HCT116 (cell line): ENCODE data around the gene BZW2. TPM values are rescaled to one million over a fixed set of nuclear protein-coding genes. Genes with fewer than 3 reads are reported as not detected.

Experiments used
- ATAC-seq: fragments of 200-7000 bp; cut with Tn5 transposase; 2 replicates; pipeline ENCODE4 v1.9.1; 2020; ENCODE audit warnings: mild to moderate bottlenecking, moderate library complexity
- BruUV-seq: library from RNA; stranded (reverse); fragments of 400-500 nt; replicated peaks from 2 replicates; lab custom pipeline; 2021; lab: Mats Ljungman, UMichigan
- CTCF ChIA-PET: fragments of 300-600 bp; sonication (Branson Sonifier 250); formaldehyde crosslinking; loops from one replicate; lab custom pipeline; 2021; ENCODE audit warnings: antibody characterized with exemption; lab: Charles Lee
- POLR2A ChIA-PET: fragments of 300-600, 350-600 bp; sonication (Branson Sonifier 250); formaldehyde crosslinking; loops from one replicate; lab custom pipeline; 2021; ENCODE audit warnings: antibody characterized with exemption; lab: Charles Lee
- RAD21 ChIA-PET, 2 experiments: fragments of 300-600 bp; sonication (Branson Sonifier 250); formaldehyde crosslinking; loops; one replicate each; lab custom pipeline; 2023; ENCODE audit warnings: low total read pairs in 2 of 2; ENCODE audit not compliant: uncharacterized antibody in 2 of 2, unreplicated experiment in 2 of 2, low non-redundant PET in 1 of 2; lab: Charles Lee
- DNase-seq: peaks from one replicate; pipeline ENCODE4 v3.0.0-alpha.2; 2010; ENCODE audit warnings: low read depth, low spot score
- H2AFZ ChIP-seq: fragments of 200-600 bp; shearing (Covaris generic), sonication (generic); 2 replicates; pipeline ENCODE4 v1.6.1; 2017; ENCODE audit warnings: low read depth, mixed run types, mixed read lengths, antibody characterized with exemption, low read length; ENCODE audit not compliant: poor library complexity, severe bottlenecking
- H3K27ac ChIP-seq: 2 replicates; pipeline ENCODE4 v1.5.1; 2012; ENCODE audit warnings: low read depth, low read length
- H3K27me3 ChIP-seq: fragments of 200-600 bp; sonication (generic); 2 replicates; pipeline ENCODE4 v1.6.1; 2016; ENCODE audit warnings: mixed run types, low read length, mixed read lengths; ENCODE audit not compliant: insufficient read depth
- H3K36me3 ChIP-seq, 2 experiments: fragments of 200-500 bp in 1 of 2; fragments of 200-600 bp in 1 of 2; sonication (Bioruptor generic) in 1 of 2; sonication (generic) in 1 of 2; 2 replicates each; pipeline versions ENCODE4 v1.5.1 to v1.6.1; 2014 to 2016; ENCODE audit warnings: low read length in 2 of 2, inconsistent platforms in 1 of 2, mixed read lengths in 1 of 2, mixed run types in 1 of 2; ENCODE audit not compliant: insufficient read depth in 2 of 2, control insufficient read depth in 1 of 2
- H3K4me1 ChIP-seq, 2 experiments: fragments of 200-600 bp in 1 of 2; sonication (generic) in 1 of 2; 2 replicates each; pipeline versions ENCODE4 v1.5.1 to v1.6.1; 2012 to 2017; ENCODE audit warnings: low read length in 2 of 2, inconsistent platforms in 1 of 2, mild to moderate bottlenecking in 1 of 2, mixed read lengths in 1 of 2, mixed run types in 1 of 2, moderate library complexity in 1 of 2; ENCODE audit not compliant: insufficient read depth in 2 of 2, control insufficient read depth in 1 of 2
- H3K4me2 ChIP-seq: fragments of 200-600 bp; sonication (generic); 2 replicates; pipeline ENCODE4 v1.6.1; 2017; ENCODE audit warnings: mixed run types, low read length, mixed read lengths
- H3K4me3 ChIP-seq, 2 experiments: fragments of 200-600 bp in 1 of 2; sonication (generic) in 1 of 2; replicated peaks in 1 of 2; 2 replicates each; pipeline ENCODE4 v1.5.1; 2011 to 2016; ENCODE audit warnings: low read length in 2 of 2, control low read depth in 1 of 2, low read depth in 1 of 2, mild to moderate bottlenecking in 1 of 2, mixed read lengths in 1 of 2, mixed run types in 1 of 2
- H3K79me2 ChIP-seq: fragments of 200-600 bp; sonication (generic); 2 replicates; pipeline ENCODE4 v1.6.1; 2017; ENCODE audit warnings: mild to moderate bottlenecking, mixed run types, low read length, moderate library complexity, mixed read lengths; ENCODE audit not compliant: insufficient read depth
- H3K9ac ChIP-seq: fragments of 200-600 bp; sonication (generic); 2 replicates; pipeline ENCODE4 v1.6.1; 2016; ENCODE audit warnings: low read length, mixed read lengths
- H3K9me2 ChIP-seq: fragments of 200-600 bp; sonication (generic), shearing (Covaris generic); 2 replicates; pipeline ENCODE4 v1.6.1; 2017; ENCODE audit warnings: mixed run types, mild to moderate bottlenecking, moderate library complexity; ENCODE audit not compliant: insufficient read depth
- H3K9me3 ChIP-seq, 2 experiments: fragments of 200-500 bp in 1 of 2; fragments of 200-600 bp in 1 of 2; sonication (Bioruptor generic) in 1 of 2; sonication (generic) in 1 of 2; 2 replicates each; pipeline ENCODE4 v1.6.1; 2014 to 2017; ENCODE audit warnings: low read length in 2 of 2, mixed read lengths in 2 of 2, inconsistent platforms in 1 of 2, low read depth in 1 of 2, mild to moderate bottlenecking in 1 of 2, mixed run types in 1 of 2, moderate library complexity in 1 of 2; ENCODE audit not compliant: control insufficient read depth in 1 of 2, insufficient read depth in 1 of 2
- H4K20me1 ChIP-seq: fragments of 200-600 bp; sonication (generic), shearing (Covaris generic); 2 replicates; pipeline ENCODE4 v1.6.1; 2017; ENCODE audit warnings: mixed run types, mild to moderate bottlenecking, moderate library complexity; ENCODE audit not compliant: insufficient read depth
- CBX3 ChIP-seq: IDR thresholded peaks from 2 replicates; pipeline ENCODE4 v1.6.1; 2012; ENCODE audit warnings: low read depth
- CEBPB ChIP-seq: IDR thresholded peaks from 2 replicates; pipeline ENCODE4 v1.6.1; 2012; ENCODE audit warnings: low read depth
- EGR1 ChIP-seq: IDR thresholded peaks from 2 replicates; pipeline ENCODE4 v1.6.1; 2012; ENCODE audit warnings: low read depth
- ELF1 ChIP-seq: IDR thresholded peaks from 2 replicates; pipeline ENCODE4 v1.6.1; 2012; ENCODE audit warnings: low read depth, borderline replicate concordance
- EZH2 ChIP-seq: fragments of 200-600 bp; sonication (generic); IDR thresholded peaks from 2 replicates; pipeline ENCODE4 v1.6.1; 2017; ENCODE audit warnings: antibody characterized with exemption, mixed run types
- EZH2phosphoT487 ChIP-seq: fragments of 200-600 bp; IDR thresholded peaks from 2 replicates; pipeline ENCODE4 v1.6.1; 2018; ENCODE audit warnings: antibody characterized with exemption, borderline replicate concordance
- POLR2A ChIP-seq: IDR thresholded peaks from 2 replicates; pipeline ENCODE4 v1.7.0; 2011; ENCODE audit warnings: borderline replicate concordance; ENCODE audit not compliant: insufficient read depth, insufficient read length; ENCODE audit errors: extremely low read depth
- POLR2AphosphoS5 ChIP-seq: IDR thresholded peaks from 2 replicates; pipeline ENCODE4 v1.6.1; 2011; ENCODE audit warnings: mild to moderate bottlenecking, low read depth, low read length, moderate library complexity
- RAD21 ChIP-seq: IDR thresholded peaks from 2 replicates; pipeline ENCODE4 v1.6.1; 2012; ENCODE audit warnings: low read depth, mild to moderate bottlenecking
- SIN3A ChIP-seq: IDR thresholded peaks from 2 replicates; pipeline ENCODE4 v1.6.1; 2012; ENCODE audit warnings: low read depth
- SP1 ChIP-seq: IDR thresholded peaks from 2 replicates; pipeline ENCODE4 v1.6.1; 2012; ENCODE audit warnings: low read depth
- SRF ChIP-seq: IDR thresholded peaks from 2 replicates; pipeline ENCODE4 v1.6.1; 2012; ENCODE audit warnings: low read depth
- YY1 ChIP-seq: IDR thresholded peaks from 2 replicates; pipeline ENCODE4 v1.6.1; 2011; ENCODE audit warnings: low read length, low read depth, moderate library complexity, mild to moderate bottlenecking; ENCODE audit not compliant: insufficient replicate concordance; ENCODE audit errors: extremely low read depth
- intact Hi-C: fragments of 100-400 bp; cut with micrococcal nuclease; formaldehyde crosslinking; loops from 2 replicates; pipeline ENCODE4 v1.10.0; 2022
- total RNA-seq: library from RNA; stranded (reverse); gene quantifications from one replicate; pipeline ENCODE4 v1.2.1, GENCODE V29; 2021; ENCODE audit not compliant: unreplicated experiment
- TF ChIP-seq, protein P1 (sequence below): IDR thresholded peaks from 2 replicates; pipeline ENCODE4 v1.6.1; 2012; ENCODE audit warnings: low read depth

Gene BZW2
- total RNA-seq, 1 experiment from 2014 or later, result 119 TPM

DNA sequence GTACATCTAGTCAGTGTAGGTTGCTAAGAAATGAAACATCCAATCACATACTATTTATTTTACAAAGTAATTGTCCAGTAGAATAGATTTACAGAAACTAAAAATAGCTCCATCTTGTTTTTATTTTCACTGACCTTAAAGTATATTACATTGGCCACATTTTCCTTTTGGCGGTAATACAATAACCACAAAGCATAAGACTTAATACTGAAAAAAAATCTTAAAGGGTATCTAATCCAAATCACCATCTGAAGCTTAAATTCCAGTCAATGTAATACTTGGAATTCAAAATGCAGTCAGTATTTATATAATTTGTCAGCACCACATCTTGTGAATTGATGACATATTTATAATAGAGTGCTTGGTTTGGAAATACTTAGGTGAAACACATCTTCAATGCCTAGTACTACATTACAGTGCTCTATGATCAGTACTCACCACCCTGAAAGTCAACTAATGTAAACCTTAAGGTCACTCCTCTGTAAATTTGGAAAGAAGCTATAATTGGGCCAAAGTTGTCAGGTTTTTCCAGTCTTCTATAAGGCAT, 9.4 kb upstream of the BZW2 start:
- DNase-seq, result no peak
- Histone ChIP-seq H3K9me2 (no peaks in the 10 kb centered on the region), H3K9ac (no peak overlapping the region), H3K4me1 (no peaks in the 10 kb centered on the region)
- RAD21 ChIA-PET, result no interaction called here
- TF ChIP-seq POLR2AphosphoS5, result no peak
- no peak for TF ChIP-seq CBX3
- no peak for TF ChIP-seq CEBPB
- no peak for TF ChIP-seq YY1
- TF ChIP-seq, protein P1, sequence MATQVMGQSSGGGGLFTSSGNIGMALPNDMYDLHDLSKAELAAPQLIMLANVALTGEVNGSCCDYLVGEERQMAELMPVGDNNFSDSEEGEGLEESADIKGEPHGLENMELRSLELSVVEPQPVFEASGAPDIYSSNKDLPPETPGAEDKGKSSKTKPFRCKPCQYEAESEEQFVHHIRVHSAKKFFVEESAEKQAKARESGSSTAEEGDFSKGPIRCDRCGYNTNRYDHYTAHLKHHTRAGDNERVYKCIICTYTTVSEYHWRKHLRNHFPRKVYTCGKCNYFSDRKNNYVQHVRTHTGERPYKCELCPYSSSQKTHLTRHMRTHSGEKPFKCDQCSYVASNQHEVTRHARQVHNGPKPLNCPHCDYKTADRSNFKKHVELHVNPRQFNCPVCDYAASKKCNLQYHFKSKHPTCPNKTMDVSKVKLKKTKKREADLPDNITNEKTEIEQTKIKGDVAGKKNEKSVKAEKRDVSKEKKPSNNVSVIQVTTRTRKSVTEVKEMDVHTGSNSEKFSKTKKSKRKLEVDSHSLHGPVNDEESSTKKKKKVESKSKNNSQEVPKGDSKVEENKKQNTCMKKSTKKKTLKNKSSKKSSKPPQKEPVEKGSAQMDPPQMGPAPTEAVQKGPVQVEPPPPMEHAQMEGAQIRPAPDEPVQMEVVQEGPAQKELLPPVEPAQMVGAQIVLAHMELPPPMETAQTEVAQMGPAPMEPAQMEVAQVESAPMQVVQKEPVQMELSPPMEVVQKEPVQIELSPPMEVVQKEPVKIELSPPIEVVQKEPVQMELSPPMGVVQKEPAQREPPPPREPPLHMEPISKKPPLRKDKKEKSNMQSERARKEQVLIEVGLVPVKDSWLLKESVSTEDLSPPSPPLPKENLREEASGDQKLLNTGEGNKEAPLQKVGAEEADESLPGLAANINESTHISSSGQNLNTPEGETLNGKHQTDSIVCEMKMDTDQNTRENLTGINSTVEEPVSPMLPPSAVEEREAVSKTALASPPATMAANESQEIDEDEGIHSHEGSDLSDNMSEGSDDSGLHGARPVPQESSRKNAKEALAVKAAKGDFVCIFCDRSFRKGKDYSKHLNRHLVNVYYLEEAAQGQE, result no peak
- TF ChIP-seq SIN3A, result no peak
- TF ChIP-seq EGR1, result no peak
- TF ChIP-seq EZH2, result no peak
- no peak for TF ChIP-seq EZH2phosphoT487
- no peak for TF ChIP-seq POLR2A
- TF ChIP-seq SP1, result no peak
- no peak for TF ChIP-seq RAD21
- no peak for TF ChIP-seq SRF
- no peak for TF ChIP-seq ELF1
- TF ChIP-seq, all 23 proteins: peak for 0
- Histone ChIP-seq H3K36me3 (no peaks in the 10 kb centered on the region; a peak in 1 of 4 replicates), H3K27ac (no peak overlapping the region), H2AFZ (no peak overlapping the region), H3K27me3 (no peaks in the 10 kb centered on the region), H4K20me1 (no peaks in the 10 kb centered on the region), H3K4me3 (no peak overlapping the region), H3K4me2 (no peak overlapping the region), H3K9me3 (no peaks in the 10 kb centered on the region), H3K79me2 (peaks cover 34% of the 10 kb centered on the region)
- BruUV-seq, result no TSS peak
- ATAC-seq, result no peak
- intact Hi-C loops, result no loop called here
- ChIA-PET POLR2A (interaction anchor here (0.7 to 0.8 kb wide), 2 partner anchors 9 to 108 kb away, joined by 3 read pairs; partner anchors contain the start of genes ANKMY2 and BZW2), CTCF (no interaction called here)
